ENCODE results near the gene PRCC.
"Not testable (repeated sequence)": the region's sequence is repeated elsewhere in the genome, so short reads cannot be mapped to it uniquely, and the experiment has no call there.

- not testable (repeated sequence) for TF ChIP-seq ARNT (IDR thresholded peaks at IDR 0.05); FOXA1 (IDR thresholded peaks at IDR 0.05); FOXK2 (IDR thresholded peaks at IDR 0.05); FOXM1 (IDR thresholded peaks at IDR 0.05; ENCODE audit: borderline replicate concordance); NFRKB (IDR thresholded peaks at IDR 0.05)
Measured at GRCh38 chr1:156757572-156758253, 9.6 kb upstream of the PRCC start.
